Loucy (cell line): ENCODE measurements around the gene ACVR1B.
A peak's percentile ranks its signal among the peaks of the same experiment; 100 is the strongest.

Experiments
- H2AFZ ChIP-seq: fragments of 200-600 bp; sonication (generic); 2 replicates; pipeline ENCODE4 v1.6.0; 2016; ENCODE audit warnings: antibody characterized with exemption, mild to moderate bottlenecking, low read length, moderate library complexity
- H3F3A ChIP-seq: fragments of 200-600 bp; 2 replicates; pipeline ENCODE4 v1.6.0; 2016; ENCODE audit warnings: antibody characterized with exemption, low read depth, mild to moderate bottlenecking
- H3K27me3 ChIP-seq: fragments of 200-600 bp; sonication (generic); 2 replicates; pipeline ENCODE4 v1.6.1; 2014; ENCODE audit warnings: low read length, mild to moderate bottlenecking; ENCODE audit not compliant: insufficient read depth, poor library complexity, severe bottlenecking
- H3K36me3 ChIP-seq: fragments of 200-600 bp; sonication (generic); 2 replicates; pipeline ENCODE4 v1.6.1; 2016; ENCODE audit warnings: low read length; ENCODE audit not compliant: insufficient read depth
- H3K4me1 ChIP-seq: fragments of 200-600 bp; sonication (generic); 2 replicates; pipeline ENCODE4 v1.5.1; 2014; ENCODE audit warnings: low read length, mild to moderate bottlenecking; ENCODE audit not compliant: insufficient read depth, poor library complexity, severe bottlenecking
- H3K4me2 ChIP-seq: fragments of 200-600 bp; sonication (generic); 2 replicates; pipeline ENCODE4 v1.6.0; 2014; ENCODE audit warnings: antibody characterized with exemption, low read length, low read depth, mild to moderate bottlenecking; ENCODE audit not compliant: poor library complexity, severe bottlenecking
- H3K4me3 ChIP-seq: fragments of 200-600 bp; sonication (generic); 2 replicates; pipeline ENCODE4 v1.5.1; 2014; ENCODE audit warnings: low read length, mild to moderate bottlenecking, mixed read lengths; ENCODE audit not compliant: poor library complexity, severe bottlenecking
- H3K79me2 ChIP-seq: fragments of 200-600 bp; sonication (generic); 2 replicates; pipeline ENCODE4 v1.6.1; 2014; ENCODE audit warnings: low read length; ENCODE audit not compliant: insufficient read depth
- H3K9ac ChIP-seq: fragments of 200-600 bp; sonication (generic); 2 replicates; pipeline ENCODE4 v1.6.0; 2014; ENCODE audit warnings: mild to moderate bottlenecking, low read depth, low read length, moderate library complexity; ENCODE audit not compliant: poor library complexity, severe bottlenecking
- H3K9me2 ChIP-seq: fragments of 200-600 bp; sonication (generic); replicated peaks from 2 replicates; pipeline ENCODE4 v1.6.1; 2016; ENCODE audit warnings: low read depth, low read length, mixed read lengths
- H3K9me3 ChIP-seq: fragments of 200-600 bp; sonication (generic); 2 replicates; pipeline ENCODE4 v1.6.1; 2014; ENCODE audit warnings: mild to moderate bottlenecking, antibody characterized with exemption, low read length, low read depth; ENCODE audit not compliant: insufficient read depth
- H4K20me1 ChIP-seq: fragments of 200-600 bp; sonication (generic); 2 replicates; pipeline ENCODE4 v1.6.0; 2014; ENCODE audit warnings: antibody characterized with exemption, low read length, mild to moderate bottlenecking; ENCODE audit not compliant: insufficient read depth, poor library complexity, severe bottlenecking
- CTCF ChIP-seq: fragments of 200-600 bp; sonication (generic); conservative IDR thresholded peaks from 2 replicates; pipeline ENCODE4 v1.5.1; 2014; ENCODE audit warnings: mild to moderate bottlenecking, antibody characterized with exemption, low read length
- EZH2phosphoT487 ChIP-seq: fragments of 200-600 bp; IDR thresholded peaks from 2 replicates; pipeline ENCODE4 v1.6.1; 2018; ENCODE audit warnings: antibody characterized with exemption, mild to moderate bottlenecking, moderate library complexity, borderline replicate concordance

Gene ACVR1B

GRCh38 chr12:52024845-52025230 is 73.3 kb downstream of the ACVR1B start:
- H3K4me3 ChIP-seq: peak overlapping the region; percentile 74
- no peaks in the 10 kb centered on the region for H3K27me3 ChIP-seq
- no peaks in the 10 kb centered on the region for H3F3A ChIP-seq
- TF ChIP-seq CTCF (no peak), EZH2phosphoT487 (no peak)
- no peaks in the 10 kb centered on the region for H3K79me2 ChIP-seq
- peak overlapping the region; percentile 68 for H3K9ac ChIP-seq
- no peaks in the 10 kb centered on the region for H4K20me1 ChIP-seq
- peak overlapping the region; percentile 88; the same call in 1 of the 2 replicates for H2AFZ ChIP-seq
- H3K4me1 ChIP-seq: peaks cover 31% of the 10 kb centered on the region
- no peaks in the 10 kb centered on the region for H3K36me3 ChIP-seq
- no peaks in the 10 kb centered on the region for H3K9me3 ChIP-seq
- H3K4me2 ChIP-seq: peak overlapping the region; percentile 82
- H3K9me2 ChIP-seq: no peaks in the 10 kb centered on the region

GRCh38 chr12:52026263-52026662 is 74.8 kb downstream of the ACVR1B start:
- Histone ChIP-seq H3K27me3 (no peaks in the 10 kb centered on the region), H3K4me3 (peak overlapping the region; percentile 74), H3F3A (no peaks in the 10 kb centered on the region), H3K9me3 (no peaks in the 10 kb centered on the region), H4K20me1 (no peaks in the 10 kb centered on the region), H3K79me2 (no peaks in the 10 kb centered on the region), H3K9ac (no peak overlapping the region), H3K36me3 (no peaks in the 10 kb centered on the region), H3K4me1 (peaks cover 23% of the 10 kb centered on the region), H3K4me2 (peak overlapping the region; percentile 82), H3K9me2 (no peaks in the 10 kb centered on the region), H2AFZ (no peak overlapping the region)
- no peak for TF ChIP-seq EZH2phosphoT487
- no peak for TF ChIP-seq CTCF

GRCh38 chr12:52027085-52027843 is 75.8 kb downstream of the ACVR1B start:
- Histone ChIP-seq H4K20me1 (no peaks in the 10 kb centered on the region), H3K9ac (no peak overlapping the region), H3K36me3 (no peaks in the 10 kb centered on the region), H2AFZ (no peak overlapping the region), H3F3A (peaks cover 3% of the 10 kb centered on the region; the same call in 1 of the 2 replicates), H3K4me2 (no peak overlapping the region), H3K9me2 (no peaks in the 10 kb centered on the region), H3K27me3 (no peaks in the 10 kb centered on the region), H3K79me2 (no peaks in the 10 kb centered on the region), H3K4me3 (no peak overlapping the region), H3K9me3 (no peaks in the 10 kb centered on the region), H3K4me1 (peaks cover 25% of the 10 kb centered on the region)
- TF ChIP-seq EZH2phosphoT487: no peak
- TF ChIP-seq CTCF: no peak
